ENCODE measurements around the gene RTEL1. TPM values are rescaled to one million over a fixed set of nuclear protein-coding genes. Genes with fewer than 3 reads are reported as not detected.

The RTEL1 gene
- total RNA-seq, 3 donors from 2014 or later (not counting 1 experiment from before 2014, with no cell fraction given), result 36.3 to 52.0 (median 40.4) TPM

- ATAC-seq (no peak), DNase-seq (no peak)
- H3K27me3 Mint-ChIP-seq (ENCODE audit: low read depth in 2 of 2), result no peaks in the 10 kb centered on the region
- no peaks in the 10 kb centered on the region for H3K36me3 Mint-ChIP-seq
- intact Hi-C loops (cut with micrococcal nuclease), result no loop called here
- Histone ChIP-seq H3K27me3 (ENCODE audit: control insufficient read depth, insufficient read depth, low read length) (no peaks in the 10 kb centered on the region), H3K36me3 (ENCODE audit: control insufficient read depth, insufficient read depth, low read length) (peaks cover 32% of the 10 kb centered on the region), H3K9me3 (ENCODE audit: control insufficient read depth, insufficient read depth, low read length) (no peaks in the 10 kb centered on the region), H3K4me3 (ENCODE audit: low read length) (no peak overlapping the region), H3K27ac (ENCODE audit: low read length) (no peak overlapping the region), H3K4me1 (ENCODE audit: control insufficient read depth, insufficient read depth, low read length) (peaks cover 7% of the 10 kb centered on the region)
- TF ChIP-seq, protein P1, sequence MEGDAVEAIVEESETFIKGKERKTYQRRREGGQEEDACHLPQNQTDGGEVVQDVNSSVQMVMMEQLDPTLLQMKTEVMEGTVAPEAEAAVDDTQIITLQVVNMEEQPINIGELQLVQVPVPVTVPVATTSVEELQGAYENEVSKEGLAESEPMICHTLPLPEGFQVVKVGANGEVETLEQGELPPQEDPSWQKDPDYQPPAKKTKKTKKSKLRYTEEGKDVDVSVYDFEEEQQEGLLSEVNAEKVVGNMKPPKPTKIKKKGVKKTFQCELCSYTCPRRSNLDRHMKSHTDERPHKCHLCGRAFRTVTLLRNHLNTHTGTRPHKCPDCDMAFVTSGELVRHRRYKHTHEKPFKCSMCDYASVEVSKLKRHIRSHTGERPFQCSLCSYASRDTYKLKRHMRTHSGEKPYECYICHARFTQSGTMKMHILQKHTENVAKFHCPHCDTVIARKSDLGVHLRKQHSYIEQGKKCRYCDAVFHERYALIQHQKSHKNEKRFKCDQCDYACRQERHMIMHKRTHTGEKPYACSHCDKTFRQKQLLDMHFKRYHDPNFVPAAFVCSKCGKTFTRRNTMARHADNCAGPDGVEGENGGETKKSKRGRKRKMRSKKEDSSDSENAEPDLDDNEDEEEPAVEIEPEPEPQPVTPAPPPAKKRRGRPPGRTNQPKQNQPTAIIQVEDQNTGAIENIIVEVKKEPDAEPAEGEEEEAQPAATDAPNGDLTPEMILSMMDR (IDR thresholded peaks at IDR 0.05), result no peak
- H3K4me3 Mint-ChIP-seq, result no peak overlapping the region
- H3K9me3 Mint-ChIP-seq, result no peaks in the 10 kb centered on the region
- 93% methylated on average over 8 of the region's 8 CpGs for WGBS (ENCODE audit: insufficient coverage)
- H3K4me1 Mint-ChIP-seq, result peaks cover 16% of the 10 kb centered on the region in 2 donors
- H3K27ac Mint-ChIP-seq, result no peak overlapping the region
Observed at GRCh38 chr20:63617876-63618265, 40.2 kb upstream of the RTEL1 start.

DNA sequence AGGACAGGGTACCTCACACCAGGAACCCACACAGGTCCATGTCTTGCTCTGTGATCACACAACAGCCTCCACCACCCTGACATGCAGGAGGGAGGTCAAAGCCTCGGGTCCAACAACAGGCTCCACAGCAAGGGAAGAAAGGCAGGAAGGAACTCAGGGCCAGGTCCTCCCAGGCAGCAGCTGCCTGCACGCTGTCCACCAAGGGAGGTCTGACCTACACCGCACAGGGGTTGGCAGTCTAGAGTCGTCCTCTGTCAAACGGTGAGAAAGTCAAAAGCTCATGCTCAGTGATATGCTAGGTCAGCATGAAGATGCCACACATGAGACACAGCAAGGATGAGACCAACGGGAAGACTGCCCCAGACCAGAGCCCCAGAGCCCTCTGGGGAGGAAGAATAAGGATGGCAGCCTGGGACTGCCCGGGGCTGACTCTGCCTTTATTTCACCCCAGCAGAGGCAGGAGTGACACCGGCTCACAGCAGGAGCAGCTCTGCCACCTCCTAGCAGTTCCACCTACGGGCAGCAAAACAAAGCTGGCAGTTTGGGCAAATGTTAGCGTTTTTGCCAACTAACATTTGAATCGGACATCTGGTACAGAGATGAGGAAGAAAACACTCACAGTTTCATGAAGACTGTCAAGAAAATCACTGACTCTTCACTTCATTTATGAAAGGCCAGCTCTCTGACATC, 39.7 kb upstream of the RTEL1 start:
- DNase-seq (no peak), ATAC-seq (no peak)
- H3K9me3 Mint-ChIP-seq, result no peaks in the 10 kb centered on the region
- H3K4me1 Mint-ChIP-seq, result peaks cover 12 to 13% of the 10 kb centered on the region in 2 donors
- H3K27ac ChIP-seq (ENCODE audit: low read length), result no peak overlapping the region
- WGBS (ENCODE audit: insufficient coverage), result 95% methylated on average over 11 of the region's 11 CpGs
- peaks cover 32% of the 10 kb centered on the region for H3K36me3 ChIP-seq (ENCODE audit: control insufficient read depth, insufficient read depth, low read length)
- H3K9me3 ChIP-seq (ENCODE audit: control insufficient read depth, insufficient read depth, low read length), result no peaks in the 10 kb centered on the region
- no peaks in the 10 kb centered on the region for H3K36me3 Mint-ChIP-seq
- H3K27me3 Mint-ChIP-seq (ENCODE audit: low read depth in 2 of 2), result no peaks in the 10 kb centered on the region
- no peak overlapping the region for H3K27ac Mint-ChIP-seq
- TF ChIP-seq, protein P1 (IDR thresholded peaks at IDR 0.05), result no peak
- H3K4me3 ChIP-seq (ENCODE audit: low read length), result no peak overlapping the region
- intact Hi-C loops (cut with micrococcal nuclease), result no loop called here
- no peak overlapping the region for H3K4me3 Mint-ChIP-seq
- no peaks in the 10 kb centered on the region for H3K27me3 ChIP-seq (ENCODE audit: control insufficient read depth, insufficient read depth, low read length)
- H3K4me1 ChIP-seq (ENCODE audit: control insufficient read depth, insufficient read depth, low read length), result peaks cover 2% of the 10 kb centered on the region

DNA sequence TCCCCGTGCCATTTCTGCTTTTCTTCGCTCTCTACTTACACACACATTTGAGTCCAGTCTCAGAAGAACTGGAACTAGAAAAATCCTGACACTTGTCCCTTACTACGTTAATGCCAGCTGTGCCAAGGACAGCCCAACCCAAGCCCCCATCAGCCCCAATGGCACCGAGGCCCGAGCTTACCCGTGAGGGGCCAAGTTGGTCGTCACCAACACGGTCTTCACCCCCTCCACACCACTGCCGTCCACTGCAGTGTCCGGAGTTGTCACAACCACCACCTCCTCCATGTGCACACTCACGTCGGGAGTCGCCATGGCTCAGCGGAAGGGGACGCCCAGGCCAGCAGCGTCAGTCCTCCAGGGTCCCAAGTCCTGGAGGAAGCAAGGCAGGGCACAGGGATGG, 39.0 kb upstream of the RTEL1 start:
- H3K4me1 Mint-ChIP-seq, result peaks cover 8 to 12% of the 10 kb centered on the region in 2 donors
- DNase-seq (no peak), ATAC-seq (no peak)
- Histone ChIP-seq H3K36me3 (ENCODE audit: control insufficient read depth, insufficient read depth, low read length) (peaks cover 32% of the 10 kb centered on the region), H3K27me3 (ENCODE audit: control insufficient read depth, insufficient read depth, low read length) (no peaks in the 10 kb centered on the region), H3K4me3 (ENCODE audit: low read length) (no peak overlapping the region), H3K4me1 (ENCODE audit: control insufficient read depth, insufficient read depth, low read length) (no peaks in the 10 kb centered on the region), H3K9me3 (ENCODE audit: control insufficient read depth, insufficient read depth, low read length) (no peaks in the 10 kb centered on the region), H3K27ac (ENCODE audit: low read length) (no peak overlapping the region)
- H3K27me3 Mint-ChIP-seq (ENCODE audit: low read depth in 2 of 2), result no peaks in the 10 kb centered on the region
- H3K4me3 Mint-ChIP-seq, result no peak overlapping the region
- H3K9me3 Mint-ChIP-seq, result no peaks in the 10 kb centered on the region
- no peaks in the 10 kb centered on the region for H3K36me3 Mint-ChIP-seq
- TF ChIP-seq, protein P1 (IDR thresholded peaks at IDR 0.05), result no peak
- intact Hi-C loops (cut with micrococcal nuclease), result no loop called here
- 96% methylated on average over 16 of the region's 16 CpGs for WGBS (ENCODE audit: insufficient coverage)
- no peak overlapping the region for H3K27ac Mint-ChIP-seq

DNA sequence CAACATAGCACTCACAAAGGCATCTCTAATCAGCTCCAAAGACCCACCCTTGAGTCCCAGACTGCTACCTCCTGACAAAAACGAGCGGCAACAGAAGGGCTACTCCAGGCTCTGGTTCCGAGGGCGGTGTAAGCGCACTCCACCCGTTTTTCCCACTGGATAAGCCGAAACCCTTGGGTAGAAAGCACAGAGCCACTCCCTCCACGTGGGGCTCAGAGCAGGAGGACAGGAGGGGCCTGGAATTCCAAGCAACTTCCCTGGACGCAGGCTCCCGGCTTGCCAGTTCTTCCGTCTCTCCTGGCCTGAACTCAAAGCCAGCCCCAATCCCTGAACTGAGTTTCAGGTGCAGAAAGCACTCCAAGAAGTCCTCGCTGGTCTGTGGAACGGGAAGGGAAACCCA, 38.6 kb upstream of the RTEL1 start:
- no peaks in the 10 kb centered on the region for H3K36me3 Mint-ChIP-seq
- Histone ChIP-seq H3K36me3 (ENCODE audit: control insufficient read depth, insufficient read depth, low read length) (peaks cover 32% of the 10 kb centered on the region), H3K4me3 (ENCODE audit: low read length) (no peak overlapping the region), H3K27ac (ENCODE audit: low read length) (no peak overlapping the region), H3K4me1 (ENCODE audit: control insufficient read depth, insufficient read depth, low read length) (no peaks in the 10 kb centered on the region), H3K9me3 (ENCODE audit: control insufficient read depth, insufficient read depth, low read length) (no peaks in the 10 kb centered on the region), H3K27me3 (ENCODE audit: control insufficient read depth, insufficient read depth, low read length) (no peaks in the 10 kb centered on the region)
- intact Hi-C loops (cut with micrococcal nuclease), result no loop called here
- no peak overlapping the region for H3K27ac Mint-ChIP-seq
- no peak for ATAC-seq
- H3K4me3 Mint-ChIP-seq, result no peak overlapping the region
- H3K9me3 Mint-ChIP-seq, result no peaks in the 10 kb centered on the region
- no peaks in the 10 kb centered on the region for H3K27me3 Mint-ChIP-seq (ENCODE audit: low read depth in 2 of 2)
- TF ChIP-seq, protein P1 (IDR thresholded peaks at IDR 0.05), result no peak
- DNase-seq, result no peak
- H3K4me1 Mint-ChIP-seq, result peaks cover 11 to 14% of the 10 kb centered on the region in 2 donors
- WGBS (ENCODE audit: insufficient coverage), result 95% methylated on average over 13 of the region's 13 CpGs

Data from natural killer cell (primary cell).